HG03571 (cell line): ENCODE results near the gene NEDD9.

Experiments used
- ATAC-seq: cut with Tn5 transposase; IDR thresholded peaks from one replicate; pipeline ENCODE4 v1.9.1; 2021; ENCODE audit not compliant: unreplicated experiment

The NEDD9 gene

DNA sequence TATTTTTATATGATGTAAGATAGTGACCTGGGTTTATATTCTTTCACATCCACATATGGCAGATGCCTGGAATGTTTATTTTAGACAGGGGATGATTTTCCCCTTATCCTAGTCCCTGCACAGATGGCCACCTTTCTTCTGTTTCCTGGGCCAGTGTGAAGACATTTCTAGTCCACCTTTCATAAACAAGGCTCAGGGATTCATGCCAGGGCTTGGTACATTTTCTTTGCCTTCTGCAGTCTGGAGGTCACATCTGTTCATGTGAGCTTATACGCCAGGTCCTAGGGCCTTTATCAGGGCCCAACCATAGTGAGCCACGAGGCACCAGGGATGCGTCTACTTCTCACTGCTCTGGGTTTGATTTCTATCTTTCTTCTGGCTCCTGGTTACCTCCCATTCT, 82.9 kb downstream of the NEDD9 start:
- no peak for ATAC-seq

DNA sequence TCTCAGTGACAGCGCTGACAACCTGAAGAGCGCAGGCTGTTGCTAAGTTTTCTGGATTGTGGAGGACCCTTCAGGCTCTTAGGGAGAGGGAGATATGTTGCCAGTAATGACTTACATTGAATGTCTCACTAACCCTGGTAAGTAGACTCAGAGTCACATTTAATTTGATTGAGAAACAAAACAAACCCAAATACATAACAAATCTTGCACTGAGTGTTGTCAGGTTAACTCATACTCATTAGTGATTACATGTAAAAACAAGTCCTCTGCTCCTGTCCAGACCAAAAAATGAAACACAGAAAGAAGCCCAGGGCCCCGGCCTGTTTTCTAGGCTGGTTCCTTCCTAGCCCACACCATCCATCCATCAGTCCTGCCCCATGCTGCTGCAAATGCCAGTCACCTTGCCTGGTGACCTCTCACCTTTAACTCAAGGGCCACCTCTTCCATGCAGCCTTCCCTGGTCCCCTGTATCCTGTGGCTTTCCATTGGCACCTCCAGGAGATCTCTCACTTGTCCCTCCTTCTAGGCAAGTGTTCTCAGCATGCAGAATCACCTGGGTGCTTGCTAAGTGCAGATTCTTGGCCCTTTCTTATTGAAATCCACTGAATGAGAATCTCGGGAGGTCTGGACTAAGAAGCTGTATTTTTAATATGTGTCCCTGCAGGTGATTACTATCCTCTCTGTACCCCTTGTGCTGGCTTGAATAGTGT, 86.2 kb downstream of the NEDD9 start:
- no peak for ATAC-seq

DNA sequence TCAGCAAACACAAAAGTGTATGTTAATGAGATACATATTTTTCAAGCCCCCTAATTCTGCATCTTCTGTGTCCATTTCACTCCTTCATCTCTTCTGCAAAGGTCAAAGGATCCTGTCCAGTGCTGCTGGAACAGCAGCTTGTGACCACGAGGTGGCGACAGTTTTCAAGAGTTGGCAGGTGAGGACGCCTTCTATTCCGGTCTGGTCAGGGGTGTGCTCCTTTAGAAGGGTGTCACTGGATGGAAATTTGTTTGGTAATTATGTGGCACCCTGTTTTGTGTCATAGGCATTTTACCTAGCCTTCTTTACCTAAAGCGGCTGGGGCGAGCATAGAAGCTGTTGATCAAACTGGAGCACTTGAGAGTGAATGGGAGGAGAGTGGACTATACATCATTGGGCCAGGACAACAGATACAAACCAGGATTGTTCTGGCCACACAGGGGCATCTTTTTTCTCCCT, 88.0 kb downstream of the NEDD9 start:
- ATAC-seq, result peak; percentile 76

DNA sequence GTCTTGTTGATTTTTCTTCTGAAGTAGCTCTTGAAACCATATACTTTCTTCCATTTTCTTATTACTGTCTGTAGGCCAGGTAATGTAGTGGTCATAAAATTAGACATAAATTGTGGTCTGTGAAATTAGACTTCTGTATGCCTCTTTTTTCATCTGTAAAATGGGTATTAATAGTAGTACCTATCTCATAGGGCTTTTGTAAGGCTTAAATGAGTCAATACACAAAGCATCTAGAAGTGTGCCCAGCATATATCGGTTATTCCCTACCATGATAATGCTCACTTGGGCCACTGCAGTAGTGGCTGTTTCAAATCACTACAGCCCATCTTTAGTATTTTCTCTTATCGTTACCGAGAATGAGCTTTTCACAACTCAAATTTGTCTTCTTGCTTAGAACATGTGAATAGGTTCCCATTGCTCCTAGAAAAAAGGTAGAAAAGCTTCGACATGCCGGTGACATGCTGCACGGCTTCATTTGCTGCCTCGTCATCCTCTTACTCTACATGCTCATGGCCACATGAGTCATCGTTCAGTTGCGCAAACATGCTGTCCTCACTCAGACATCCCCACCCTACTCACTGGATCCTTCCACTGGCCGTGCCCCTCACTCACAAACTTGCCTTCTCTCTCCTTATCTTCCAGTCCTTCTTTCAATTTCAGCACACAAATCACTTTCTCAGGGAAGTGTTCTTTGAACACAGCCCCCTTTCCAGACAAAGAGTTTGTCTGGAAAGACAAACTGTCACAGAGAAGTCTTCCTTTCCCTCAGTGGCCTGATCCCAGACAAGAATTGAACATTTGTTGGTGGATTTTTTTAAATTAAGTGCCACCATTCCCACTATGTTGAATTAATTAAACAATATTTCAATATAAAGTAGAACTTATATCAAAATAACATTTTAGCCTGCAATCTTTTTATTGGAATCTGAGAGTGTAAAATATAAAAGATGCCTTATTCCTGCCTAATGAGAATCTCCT, 88.8 kb downstream of the NEDD9 start:
- ATAC-seq, result no peak

- no peak for ATAC-seq
Measured at GRCh38 chr6:11142296-11143027, 90.0 kb downstream of the NEDD9 start.

DNA sequence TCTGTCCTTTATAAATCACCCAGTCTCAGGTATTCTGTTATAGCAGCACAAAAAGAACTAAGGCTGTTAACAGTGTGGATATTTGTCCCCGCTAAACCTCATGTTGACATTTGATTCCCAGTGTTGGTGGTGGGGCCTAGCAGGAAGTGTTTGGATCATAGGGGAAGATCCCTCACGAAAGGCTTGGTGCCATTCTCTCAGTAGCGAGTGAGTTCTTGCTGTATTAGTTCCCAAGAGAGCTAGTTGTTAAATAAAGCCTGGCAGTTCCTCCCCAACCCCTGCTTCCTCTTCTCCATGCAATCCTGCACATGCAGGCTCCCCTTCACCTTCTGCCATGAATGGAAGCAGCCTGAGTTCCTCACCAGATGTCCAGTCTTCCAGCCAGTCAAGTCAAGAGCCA, 91.2 kb downstream of the NEDD9 start:
- ATAC-seq, result no peak

DNA sequence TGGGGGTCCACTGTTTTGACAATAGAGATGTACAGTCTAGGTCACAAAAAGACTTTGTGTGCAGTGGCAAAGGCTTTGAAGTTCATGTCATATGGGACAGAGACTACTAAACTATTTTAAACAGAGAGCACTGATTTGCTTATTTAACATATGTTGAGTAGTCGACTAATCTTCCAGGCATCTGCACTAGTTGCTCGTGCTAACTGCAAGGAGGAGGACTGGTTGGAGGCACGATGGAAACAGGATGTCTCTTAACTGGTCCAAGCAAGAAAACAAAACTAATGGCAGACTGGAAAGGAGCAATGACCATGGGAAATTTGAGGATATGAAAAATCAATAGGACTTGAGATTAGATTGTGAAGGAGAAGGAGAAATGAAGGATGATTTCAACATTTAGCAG, 92.4 kb downstream of the NEDD9 start:
- no peak for ATAC-seq

- ATAC-seq, result no peak
Measured at GRCh38 chr6:11139051-11139960, 93.2 kb downstream of the NEDD9 start.

DNA sequence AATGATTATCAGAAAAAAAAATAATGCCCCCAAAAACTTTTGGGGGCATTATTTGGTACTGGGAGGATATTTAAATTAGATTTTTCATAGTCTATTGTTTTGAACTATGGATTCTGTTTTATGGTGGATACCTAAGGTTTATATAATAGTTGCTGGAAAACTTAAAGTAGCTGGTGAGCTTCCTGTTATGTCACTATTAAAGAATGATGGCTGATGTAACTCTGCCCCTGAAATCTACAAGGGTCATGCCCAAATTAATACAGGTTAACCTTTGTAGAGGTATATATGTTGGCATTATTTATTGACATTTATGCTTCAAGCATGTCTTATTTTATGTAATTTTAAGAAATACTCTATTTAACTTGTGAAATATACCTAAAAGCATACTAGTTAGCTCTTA, 95.7 kb downstream of the NEDD9 start:
- ATAC-seq, result no peak
